Upper lobe of left lung (tissue), 4 donors: Measurements from ENCODE around the gene FAM83C.

ENCODE experiments used
- CTCF ChIP-seq, 6 experiments: fragments of 450-650 bp in 4 of 6; fragments of 200-600 bp in 2 of 6; sonication (generic) in 2 of 6; IDR thresholded peaks; one replicate each; pipeline ENCODE4 v1.5.1; 2016 to 2019; ENCODE audit warnings: antibody characterized with exemption in 6 of 6
- POLR2AphosphoS5 ChIP-seq, 2 donors: sonication (generic); formaldehyde crosslinking; IDR thresholded peaks; one replicate each; pipeline ENCODE4 v1.5.1; 2017; ENCODE audit warnings: antibody characterized with exemption in 2 of 2

GRCh38 chr20:35287509-35288324, 4.5 kb downstream of the FAM83C start:
- no peak for TF ChIP-seq CTCF (IDR thresholded peaks at IDR 0.05)
- TF ChIP-seq POLR2AphosphoS5 (IDR thresholded peaks at IDR 0.05) = no peak
